ENCODE measurements around the gene TFDP1. TPM values are rescaled to one million over a fixed set of nuclear protein-coding genes. Genes with fewer than 3 reads are reported as not detected.

Gene TFDP1
- total RNA-seq, 4 donors from 2014 or later = 30.7 to 42.2 (median 32.1) TPM

DNA sequence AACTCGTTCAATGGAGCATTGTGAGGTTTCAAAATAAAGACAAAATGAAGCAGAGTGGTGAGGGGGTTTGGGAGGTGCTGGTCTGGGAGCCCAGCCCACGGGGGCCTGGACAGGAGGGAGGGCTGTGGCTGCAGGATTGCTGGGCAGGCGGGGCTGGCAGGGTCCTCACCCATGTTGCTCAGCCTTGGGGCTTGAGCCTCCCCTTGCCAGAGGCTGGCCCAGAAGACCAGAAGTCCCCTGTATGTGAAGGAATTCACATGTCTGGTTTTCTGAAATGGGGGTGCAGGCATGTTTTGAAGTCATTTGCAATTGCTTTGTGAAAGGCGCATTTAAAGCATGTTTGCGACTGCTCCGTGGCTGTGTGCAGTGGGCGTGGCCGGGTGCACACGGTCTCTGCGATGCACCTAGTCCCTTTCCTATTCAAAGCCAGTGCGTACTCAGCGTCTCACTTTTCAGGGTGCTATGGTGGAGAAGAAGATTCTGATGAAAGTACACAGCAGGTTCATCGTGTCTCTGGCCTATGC, 84.7 kb downstream of the TFDP1 start:
- H3K4me3 ChIP-seq = no peak overlapping the region
- H3K9me3 ChIP-seq = no peaks in the 10 kb centered on the region
- no peaks in the 10 kb centered on the region for H3K27me3 ChIP-seq
- H3K4me1 ChIP-seq = no peaks in the 10 kb centered on the region
- 77% methylated on average over 13 of the region's 13 CpGs for WGBS
- H3K27ac ChIP-seq (replicated peaks in 1 of 4) = no peak overlapping the region
- intact Hi-C loops (cut with DNase I) = no loop called here
- no peak for DNase-seq (ENCODE audit: extremely low spot score)
- no peaks in the 10 kb centered on the region for H3K36me3 ChIP-seq
- TF ChIP-seq EP300 (IDR thresholded peaks at IDR 0.05) = no peak

DNA sequence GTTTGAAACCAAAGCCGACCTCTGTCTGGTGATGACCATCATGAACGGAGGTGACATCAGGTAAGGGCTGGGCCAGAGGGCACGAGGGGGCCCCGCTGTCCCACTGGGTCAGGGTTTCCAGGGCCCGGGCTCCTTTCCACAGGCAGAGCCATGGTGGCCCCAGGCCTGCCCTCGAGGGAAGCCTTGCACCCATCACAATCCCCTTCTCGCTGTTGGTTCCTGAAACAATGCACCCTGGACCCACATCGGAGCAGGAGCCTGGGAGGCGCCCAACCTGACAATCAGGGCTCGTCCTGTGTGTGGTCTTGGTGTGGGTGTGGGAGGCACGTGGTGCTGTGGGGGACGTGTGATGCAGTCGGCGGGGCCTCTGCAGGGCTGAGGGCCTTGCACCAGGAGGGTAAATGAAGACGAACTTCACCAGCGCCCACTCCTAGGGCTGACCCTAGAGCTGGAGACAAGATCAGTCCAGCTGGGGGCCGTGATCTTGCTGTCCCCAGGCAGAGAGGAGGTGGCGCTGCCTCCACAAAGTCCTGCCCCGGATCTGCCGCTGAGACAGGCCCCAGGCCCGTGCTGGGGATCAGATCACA, 85.3 kb downstream of the TFDP1 start:
- no peak for DNase-seq (ENCODE audit: extremely low spot score)
- Histone ChIP-seq H3K4me1 (no peaks in the 10 kb centered on the region), H3K27ac (replicated peaks in 1 of 4) (no peak overlapping the region), H3K9me3 (no peaks in the 10 kb centered on the region), H3K36me3 (no peaks in the 10 kb centered on the region), H3K27me3 (no peaks in the 10 kb centered on the region), H3K4me3 (no peak overlapping the region)
- TF ChIP-seq EP300 (IDR thresholded peaks at IDR 0.05) (no peak), POLR2AphosphoS5 (IDR thresholded peaks at IDR 0.05) (no peak), POLR2A (IDR thresholded peaks at IDR 0.05; ENCODE audit: low read depth) (no peak)
- TF ChIP-seq, protein P1, sequence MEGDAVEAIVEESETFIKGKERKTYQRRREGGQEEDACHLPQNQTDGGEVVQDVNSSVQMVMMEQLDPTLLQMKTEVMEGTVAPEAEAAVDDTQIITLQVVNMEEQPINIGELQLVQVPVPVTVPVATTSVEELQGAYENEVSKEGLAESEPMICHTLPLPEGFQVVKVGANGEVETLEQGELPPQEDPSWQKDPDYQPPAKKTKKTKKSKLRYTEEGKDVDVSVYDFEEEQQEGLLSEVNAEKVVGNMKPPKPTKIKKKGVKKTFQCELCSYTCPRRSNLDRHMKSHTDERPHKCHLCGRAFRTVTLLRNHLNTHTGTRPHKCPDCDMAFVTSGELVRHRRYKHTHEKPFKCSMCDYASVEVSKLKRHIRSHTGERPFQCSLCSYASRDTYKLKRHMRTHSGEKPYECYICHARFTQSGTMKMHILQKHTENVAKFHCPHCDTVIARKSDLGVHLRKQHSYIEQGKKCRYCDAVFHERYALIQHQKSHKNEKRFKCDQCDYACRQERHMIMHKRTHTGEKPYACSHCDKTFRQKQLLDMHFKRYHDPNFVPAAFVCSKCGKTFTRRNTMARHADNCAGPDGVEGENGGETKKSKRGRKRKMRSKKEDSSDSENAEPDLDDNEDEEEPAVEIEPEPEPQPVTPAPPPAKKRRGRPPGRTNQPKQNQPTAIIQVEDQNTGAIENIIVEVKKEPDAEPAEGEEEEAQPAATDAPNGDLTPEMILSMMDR (IDR thresholded peaks at IDR 0.05) = no peak
- WGBS = 91% methylated on average over 10 of the region's 21 CpGs
- intact Hi-C loops (cut with DNase I) = no loop called here

DNA sequence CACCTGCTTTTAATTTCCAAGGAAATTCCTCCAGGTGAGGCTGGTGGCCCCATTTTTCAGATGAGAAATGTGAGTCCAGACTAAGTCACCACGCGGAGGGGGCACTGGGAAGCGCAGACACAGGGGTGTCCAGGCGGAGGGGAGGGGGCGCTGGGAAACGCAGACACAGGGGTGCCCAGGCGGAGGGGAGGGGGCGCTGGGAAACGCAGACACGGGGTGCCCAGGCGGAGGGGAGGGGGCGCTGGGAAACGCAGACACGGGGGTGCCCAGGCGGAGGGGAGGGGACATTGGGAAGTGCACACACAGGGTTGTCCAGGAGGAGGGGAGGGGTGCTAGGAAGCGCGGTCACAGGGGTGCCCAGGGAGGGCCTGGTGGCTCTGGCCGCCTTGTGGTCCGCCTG, 86.0 kb downstream of the TFDP1 start:
- Histone ChIP-seq H3K9me3 (no peaks in the 10 kb centered on the region), H3K36me3 (no peaks in the 10 kb centered on the region), H3K27me3 (no peaks in the 10 kb centered on the region), H3K4me1 (no peaks in the 10 kb centered on the region), H3K27ac (replicated peaks in 1 of 4) (no peak overlapping the region), H3K4me3 (no peak overlapping the region)
- WGBS = 92% methylated on average over 19 of the region's 19 CpGs
- intact Hi-C loops (cut with DNase I) = no loop called here
- no peak for DNase-seq (ENCODE audit: extremely low spot score)
- TF ChIP-seq POLR2AphosphoS5 (IDR thresholded peaks at IDR 0.05) (no peak), EP300 (IDR thresholded peaks at IDR 0.05) (no peak), POLR2A (IDR thresholded peaks at IDR 0.05; ENCODE audit: low read depth) (no peak)
- TF ChIP-seq, protein P1 (IDR thresholded peaks at IDR 0.05) = no peak

DNA sequence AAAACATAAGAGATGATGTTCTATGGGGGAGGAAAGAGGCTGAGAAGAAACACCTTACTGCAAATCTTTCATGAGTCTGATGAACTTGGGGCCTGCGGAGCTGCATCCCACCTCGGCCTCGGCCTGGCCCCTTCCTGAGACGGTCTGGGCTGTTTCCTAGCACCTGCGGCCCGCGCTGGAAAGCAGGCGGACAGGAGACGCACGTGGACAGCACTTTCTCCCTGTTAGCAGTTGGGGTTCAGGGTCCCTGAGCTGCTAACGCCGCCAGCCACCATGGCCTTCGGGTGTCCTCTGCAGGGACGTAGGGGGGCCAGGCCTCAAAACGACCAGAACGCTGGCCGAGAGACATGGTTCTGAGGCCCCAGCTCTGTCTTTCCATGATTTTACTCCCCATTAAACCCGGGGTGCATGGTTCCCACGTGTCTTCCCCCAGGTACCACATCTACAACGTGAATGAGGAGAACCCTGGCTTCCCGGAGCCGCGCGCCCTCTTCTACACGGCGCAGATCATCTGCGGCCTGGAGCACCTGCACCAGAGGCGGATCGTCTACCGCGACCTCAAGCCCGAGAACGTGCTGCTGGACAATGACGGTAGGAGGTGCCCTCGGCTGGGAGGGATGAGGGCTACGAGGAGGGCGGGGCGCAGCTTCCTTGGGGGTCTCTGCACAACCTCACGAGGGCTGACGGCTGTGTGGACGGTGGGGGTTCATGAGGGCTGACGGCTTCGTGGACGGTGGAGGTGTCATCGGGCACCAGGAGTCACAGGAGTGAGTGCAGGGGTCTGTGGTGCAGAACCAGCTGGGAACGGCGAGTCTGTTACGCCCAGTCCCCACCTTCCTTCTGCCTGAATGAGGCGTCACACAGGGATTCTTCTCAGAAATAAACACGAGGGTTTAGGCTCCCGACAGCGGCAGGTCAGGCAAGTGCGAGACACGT, 86.8 kb downstream of the TFDP1 start:
- WGBS = 91% methylated on average over 46 of the region's 54 CpGs
- Histone ChIP-seq H3K36me3 (no peaks in the 10 kb centered on the region), H3K27ac (replicated peaks in 1 of 4) (no peak overlapping the region), H3K4me1 (no peaks in the 10 kb centered on the region), H3K4me3 (no peak overlapping the region), H3K9me3 (no peaks in the 10 kb centered on the region), H3K27me3 (no peaks in the 10 kb centered on the region)
- DNase-seq (ENCODE audit: extremely low spot score) = no peak
- intact Hi-C loops (cut with DNase I) = no loop called here
- TF ChIP-seq POLR2AphosphoS5 (IDR thresholded peaks at IDR 0.05) = no peak
- no peak for TF ChIP-seq EP300 (IDR thresholded peaks at IDR 0.05)
- no peak for TF ChIP-seq POLR2A (IDR thresholded peaks at IDR 0.05; ENCODE audit: low read depth)
- TF ChIP-seq, protein P1 (IDR thresholded peaks at IDR 0.05) = no peak

DNA sequence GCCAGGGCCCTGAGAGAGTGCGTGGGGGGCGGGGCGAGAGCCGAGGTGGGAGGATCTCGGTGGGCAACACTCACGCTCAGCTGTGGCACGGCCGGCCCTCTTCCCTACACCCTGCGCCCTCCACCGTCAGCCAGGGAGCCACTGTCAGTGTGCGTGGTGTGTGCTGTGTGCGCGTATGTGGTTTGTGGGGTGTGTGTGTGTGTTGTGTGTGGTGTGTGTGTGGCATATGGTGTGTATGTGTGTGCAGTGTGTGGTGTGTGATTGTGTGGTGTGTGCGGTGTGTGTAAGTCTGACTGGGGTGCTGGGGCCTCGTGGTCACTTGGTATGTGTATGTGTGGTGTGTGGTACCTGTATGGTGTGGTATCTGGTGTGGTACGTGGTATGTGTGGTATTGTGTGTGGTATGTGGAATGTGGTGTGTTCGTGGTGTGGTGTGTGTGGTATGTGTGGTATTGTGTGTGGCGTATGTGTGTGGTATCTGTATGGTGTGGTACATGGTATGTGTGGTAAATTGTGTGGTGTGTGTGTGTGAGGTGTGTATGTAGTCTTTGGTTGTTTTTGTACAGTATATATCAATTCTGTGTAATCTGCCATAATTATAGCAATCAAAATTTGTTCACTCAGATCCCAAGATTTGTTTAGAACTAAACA, 87.6 kb downstream of the TFDP1 start:
- intact Hi-C loops (cut with DNase I) = no loop called here
- H3K4me3 ChIP-seq = no peak overlapping the region
- H3K9me3 ChIP-seq = no peaks in the 10 kb centered on the region
- no peaks in the 10 kb centered on the region for H3K27me3 ChIP-seq
- no peak overlapping the region for H3K27ac ChIP-seq (replicated peaks in 1 of 4)
- no peaks in the 10 kb centered on the region for H3K4me1 ChIP-seq
- H3K36me3 ChIP-seq = no peaks in the 10 kb centered on the region
- 87% methylated on average over 18 of the region's 18 CpGs for WGBS
- no peak for TF ChIP-seq EP300 (IDR thresholded peaks at IDR 0.05)
- TF ChIP-seq, protein P1 (IDR thresholded peaks at IDR 0.05) = no peak
- TF ChIP-seq POLR2AphosphoS5 (IDR thresholded peaks at IDR 0.05) = no peak
- no peak for TF ChIP-seq POLR2A (IDR thresholded peaks at IDR 0.05; ENCODE audit: low read depth)
- DNase-seq (ENCODE audit: extremely low spot score) = no peak
